Skeletal muscle cell (primary cell): ENCODE measurements around the gene UHRF1.
"Not testable (repeated sequence)": the region's sequence is repeated elsewhere in the genome, so short reads cannot be mapped to it uniquely, and the experiment has no call there.

ENCODE experiments used
- DNase-seq: peaks from one replicate; pipeline ENCODE4 v3.0.0-alpha.2; 2010; ENCODE audit warnings: low read depth
- H3K4me3 ChIP-seq: 2 replicates; pipeline ENCODE4 v1.5.1; 2011; ENCODE audit warnings: low read depth, mild to moderate bottlenecking, control low read depth, low read length, moderate library complexity

Gene UHRF1

GRCh38 chr19:4923276-4923747, 14.0 kb downstream of the UHRF1 start:
- no peak for DNase-seq
- no peak overlapping the region for H3K4me3 ChIP-seq

GRCh38 chr19:4929186-4929585, 19.9 kb downstream of the UHRF1 start:
- H3K4me3 ChIP-seq, result no peak overlapping the region
- DNase-seq, result no peak

- DNase-seq, result no peak
Observed at GRCh38 chr19:4930664-4931063, 21.4 kb downstream of the UHRF1 start.

GRCh38 chr19:4932711-4933110, 23.4 kb downstream of the UHRF1 start:
- DNase-seq, result no peak
- H3K4me3 ChIP-seq, result no peak overlapping the region

More at GRCh38 chr19:4930664-4931063, 21.4 kb downstream of the UHRF1 start:
- H3K4me3 ChIP-seq, result no peak overlapping the region

GRCh38 chr19:4933528-4933927, 24.2 kb downstream of the UHRF1 start:
- H3K4me3 ChIP-seq, result no peak overlapping the region
- no peak for DNase-seq

GRCh38 chr19:4935444-4935843, 26.1 kb downstream of the UHRF1 start:
- no peak overlapping the region for H3K4me3 ChIP-seq
- no peak for DNase-seq

- DNase-seq, result no peak
- H3K4me3 ChIP-seq, result no peak overlapping the region
Observed at GRCh38 chr19:4937060-4937459, 27.8 kb downstream of the UHRF1 start.

- not testable (repeated sequence) for DNase-seq, H3K4me3 ChIP-seq
Observed at GRCh38 chr19:4938461-4938860, 29.2 kb downstream of the UHRF1 start.

GRCh38 chr19:4939466-4939865, 30.2 kb downstream of the UHRF1 start:
- DNase-seq, result no peak
- H3K4me3 ChIP-seq, result no peak overlapping the region

GRCh38 chr19:4941638-4942169, 32.4 kb downstream of the UHRF1 start:
- not testable (repeated sequence) for DNase-seq

GRCh38 chr19:4950650-4951049, 41.3 kb downstream of the UHRF1 start:
- not testable (repeated sequence) for H3K4me3 ChIP-seq, DNase-seq

More at GRCh38 chr19:4941638-4942169, 32.4 kb downstream of the UHRF1 start:
- not testable (repeated sequence) for H3K4me3 ChIP-seq

GRCh38 chr19:4951656-4952055, 42.4 kb downstream of the UHRF1 start:
- H3K4me3 ChIP-seq, result no peak overlapping the region
- no peak for DNase-seq

- no peak for DNase-seq
- H3K4me3 ChIP-seq, result no peak overlapping the region
Observed at GRCh38 chr19:4952945-4953344, 43.6 kb downstream of the UHRF1 start.

GRCh38 chr19:4954320-4955149, 45.2 kb downstream of the UHRF1 start:
- H3K4me3 ChIP-seq, DNase-seq: not testable (repeated sequence)

- no peak overlapping the region for H3K4me3 ChIP-seq
- DNase-seq, result no peak
Observed at GRCh38 chr19:4955274-4955673, 46.0 kb downstream of the UHRF1 start.

GRCh38 chr19:4957981-4958380, 48.7 kb downstream of the UHRF1 start:
- no peak overlapping the region for H3K4me3 ChIP-seq
- DNase-seq, result no peak

- DNase-seq, result no peak
- H3K4me3 ChIP-seq, result no peak overlapping the region
Observed at GRCh38 chr19:4962085-4962619, 52.9 kb downstream of the UHRF1 start.

GRCh38 chr19:4965061-4965460, 55.8 kb downstream of the UHRF1 start:
- no peak for DNase-seq
- no peak overlapping the region for H3K4me3 ChIP-seq

- no peak for DNase-seq
- H3K4me3 ChIP-seq, result no peak overlapping the region
Observed at GRCh38 chr19:4966591-4966990, 57.3 kb downstream of the UHRF1 start.

GRCh38 chr19:4967738-4968461, 58.6 kb downstream of the UHRF1 start:
- H3K4me3 ChIP-seq, result peak overlapping the region; percentile 19
- DNase-seq, result no peak
